Measurements from ENCODE around the gene RPLP2. TPM values are rescaled to one million over a fixed set of nuclear protein-coding genes. Genes with fewer than 3 reads are reported as not detected.

RPLP2 gene
- total RNA-seq, 2 donors from 2014 or later, result 1,286 to 1,386 TPM

- intact Hi-C loops (cut with DNase I), result loop anchor here in 1 of 2 donors (5.0 kb wide), 1 partner anchor 1011 kb away; no protein-coding TSS in a partner anchor
- DNase-seq (ENCODE audit: low spot score), result no peak
These were observed 6.6 kb downstream of the RPLP2 start for GRCh38 chr11:816433-816779.

GRCh38 chr11:818396-819128 is 8.8 kb downstream of the RPLP2 start, which contains the start of gene PNPLA2:
Gene PNPLA2, plus strand, starts transcription at chr11:818914. Its CDS starts 805 bp downstream, at chr11:819719.
- peak; percentile 85 for DNase-seq (ENCODE audit: low spot score)
- intact Hi-C loops (cut with DNase I), result loop anchor here in 1 of 2 donors (5.0 kb wide), 1 partner anchor 1009 kb away; no protein-coding TSS in a partner anchor

DNA sequence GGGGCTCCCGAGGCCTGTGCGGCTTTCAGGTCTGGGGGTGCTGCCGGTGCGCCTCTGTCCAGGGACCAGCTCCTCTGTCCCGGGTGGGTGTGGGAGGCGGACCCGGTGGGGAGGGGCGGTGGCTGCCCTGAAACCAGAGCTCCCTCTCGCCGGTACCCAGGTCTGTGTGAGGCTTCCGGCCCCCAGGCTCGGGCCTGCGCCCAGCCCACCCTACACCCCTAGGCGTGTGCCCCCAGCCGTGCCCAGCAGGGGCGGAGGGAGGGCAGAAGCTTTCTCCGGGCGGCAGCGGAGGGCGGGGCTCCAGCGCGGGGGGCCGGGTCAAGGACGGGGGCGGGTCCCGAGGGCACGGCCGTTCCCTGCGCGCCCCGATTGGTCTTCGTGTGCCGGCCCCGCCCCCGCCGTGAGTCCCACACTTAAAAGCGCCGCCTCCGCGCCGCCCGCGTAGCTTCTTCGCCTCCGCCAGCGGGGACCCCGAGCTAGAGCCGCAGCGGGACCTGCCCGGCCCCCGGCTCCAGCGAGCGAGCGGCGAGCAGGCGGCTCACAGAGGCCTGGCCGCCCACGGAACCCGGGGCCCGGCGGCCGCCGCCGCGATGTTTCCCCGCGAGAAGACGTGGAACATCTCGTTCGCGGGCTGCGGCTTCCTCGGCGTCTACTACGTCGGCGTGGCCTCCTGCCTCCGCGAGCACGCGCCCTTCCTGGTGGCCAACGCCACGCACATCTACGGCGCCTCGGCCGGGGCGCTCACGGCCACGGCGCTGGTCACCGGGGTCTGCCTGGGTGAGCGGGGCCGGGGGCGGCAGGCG is 9.6 kb downstream of the RPLP2 start:
- DNase-seq (ENCODE audit: low spot score), result peak; percentile 97
- intact Hi-C loops (cut with DNase I), result loop anchor here in 1 of 2 donors (5.0 kb wide), 1 partner anchor 1008 kb away; no protein-coding TSS in a partner anchor

GRCh38 chr11:819943-820649 is 10.3 kb downstream of the RPLP2 start:
- intact Hi-C loops (cut with DNase I), result loop anchor here in 1 of 2 donors (5.0 kb wide), 1 partner anchor 1007 kb away; no protein-coding TSS in a partner anchor
- peak; percentile 96 for DNase-seq (ENCODE audit: low spot score)

DNA sequence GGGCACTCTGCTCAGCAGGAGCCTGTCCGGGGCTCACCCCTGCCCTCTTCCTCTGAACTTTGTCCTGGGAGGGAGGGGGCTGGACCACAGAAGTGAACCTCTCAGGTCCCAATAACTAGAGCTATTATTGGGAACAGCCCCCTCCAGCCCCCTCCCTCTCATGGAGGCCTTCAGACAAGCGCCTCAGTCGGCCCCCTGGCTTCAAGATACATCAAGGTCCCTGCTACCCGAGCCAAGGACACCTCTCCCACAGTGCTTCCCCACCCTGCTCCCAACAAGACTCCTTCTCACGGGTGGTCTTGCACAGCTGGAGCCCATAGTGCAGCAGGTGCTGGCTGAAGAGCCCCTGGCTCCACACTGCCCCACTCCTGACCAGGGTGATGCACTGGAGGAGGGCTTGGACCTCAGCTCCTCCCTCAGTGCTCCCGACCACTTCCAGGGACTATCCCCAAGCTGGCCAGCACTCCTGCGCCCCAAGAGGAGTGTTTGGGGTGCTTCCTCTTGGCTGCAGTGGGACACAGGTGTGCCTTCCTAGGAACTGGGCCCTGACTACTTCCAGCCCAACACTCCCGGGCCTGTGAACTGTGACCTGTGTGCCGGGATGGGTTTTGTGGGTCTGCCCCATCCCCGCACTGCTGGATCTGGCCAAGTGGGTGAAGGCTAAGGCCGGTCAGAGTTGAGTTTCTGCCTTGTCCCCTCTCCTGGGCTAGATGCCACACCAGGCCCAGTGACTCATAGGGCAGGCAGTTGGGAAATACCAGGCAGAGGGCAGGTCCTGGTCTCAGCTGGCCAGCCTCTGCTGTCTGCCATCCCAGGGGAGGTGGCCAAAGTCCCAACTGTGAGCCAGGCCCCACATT is 11.1 kb downstream of the RPLP2 start:
- peak; percentile 93 for DNase-seq (ENCODE audit: low spot score)
- intact Hi-C loops (cut with DNase I), result no loop called here

GRCh38 chr11:821512-822371 is 12.0 kb downstream of the RPLP2 start:
- intact Hi-C loops (cut with DNase I), result no loop called here
- DNase-seq (ENCODE audit: low spot score), result peak; percentile 91

DNA sequence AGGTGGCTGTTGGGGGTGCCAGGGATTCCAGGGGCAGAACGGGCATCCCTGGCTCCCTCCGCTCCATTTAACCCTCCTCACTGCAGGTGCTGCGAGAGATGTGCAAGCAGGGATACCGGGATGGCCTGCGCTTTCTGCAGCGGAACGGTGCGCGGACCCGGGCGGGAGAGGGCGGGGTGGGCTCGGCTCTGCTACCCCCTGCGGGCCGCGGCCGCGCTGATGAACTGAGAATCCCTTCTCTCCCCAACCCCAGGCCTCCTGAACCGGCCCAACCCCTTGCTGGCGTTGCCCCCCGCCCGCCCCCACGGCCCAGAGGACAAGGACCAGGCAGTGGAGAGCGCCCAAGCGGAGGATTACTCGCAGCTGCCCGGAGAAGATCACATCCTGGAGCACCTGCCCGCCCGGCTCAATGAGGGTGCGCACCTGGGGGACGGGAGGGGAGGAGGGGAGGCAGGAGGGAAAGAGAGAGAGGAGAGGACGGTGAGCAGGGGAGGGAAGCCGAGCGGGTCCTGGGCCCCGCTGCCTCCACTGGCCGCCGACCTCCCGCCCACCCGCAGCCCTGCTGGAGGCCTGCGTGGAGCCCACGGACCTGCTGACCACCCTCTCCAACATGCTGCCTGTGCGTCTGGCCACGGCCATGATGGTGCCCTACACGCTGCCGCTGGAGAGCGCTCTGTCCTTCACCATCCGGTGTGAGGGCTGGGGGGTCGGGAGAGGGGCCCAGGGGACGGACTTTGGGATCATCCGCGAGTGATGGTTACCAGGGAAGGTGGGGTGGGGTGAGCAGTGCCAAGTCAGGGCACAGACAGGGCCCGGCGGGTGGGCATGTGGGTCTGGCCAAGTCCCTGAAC is 13.9 kb downstream of the RPLP2 start:
- intact Hi-C loops (cut with DNase I), result no loop called here

GRCh38 chr11:824292-824880 is 14.6 kb downstream of the RPLP2 start:
- intact Hi-C loops (cut with DNase I), result no loop called here
- DNase-seq (ENCODE audit: low spot score), result no peak

More for the DNA sequence above, 13.9 kb downstream of the RPLP2 start:
- no peak for DNase-seq (ENCODE audit: low spot score)

- no peak for DNase-seq (ENCODE audit: low spot score)
- intact Hi-C loops (cut with DNase I), result no loop called here
These were observed 15.2 kb downstream of the RPLP2 start for GRCh38 chr11:824942-825341.

DNA sequence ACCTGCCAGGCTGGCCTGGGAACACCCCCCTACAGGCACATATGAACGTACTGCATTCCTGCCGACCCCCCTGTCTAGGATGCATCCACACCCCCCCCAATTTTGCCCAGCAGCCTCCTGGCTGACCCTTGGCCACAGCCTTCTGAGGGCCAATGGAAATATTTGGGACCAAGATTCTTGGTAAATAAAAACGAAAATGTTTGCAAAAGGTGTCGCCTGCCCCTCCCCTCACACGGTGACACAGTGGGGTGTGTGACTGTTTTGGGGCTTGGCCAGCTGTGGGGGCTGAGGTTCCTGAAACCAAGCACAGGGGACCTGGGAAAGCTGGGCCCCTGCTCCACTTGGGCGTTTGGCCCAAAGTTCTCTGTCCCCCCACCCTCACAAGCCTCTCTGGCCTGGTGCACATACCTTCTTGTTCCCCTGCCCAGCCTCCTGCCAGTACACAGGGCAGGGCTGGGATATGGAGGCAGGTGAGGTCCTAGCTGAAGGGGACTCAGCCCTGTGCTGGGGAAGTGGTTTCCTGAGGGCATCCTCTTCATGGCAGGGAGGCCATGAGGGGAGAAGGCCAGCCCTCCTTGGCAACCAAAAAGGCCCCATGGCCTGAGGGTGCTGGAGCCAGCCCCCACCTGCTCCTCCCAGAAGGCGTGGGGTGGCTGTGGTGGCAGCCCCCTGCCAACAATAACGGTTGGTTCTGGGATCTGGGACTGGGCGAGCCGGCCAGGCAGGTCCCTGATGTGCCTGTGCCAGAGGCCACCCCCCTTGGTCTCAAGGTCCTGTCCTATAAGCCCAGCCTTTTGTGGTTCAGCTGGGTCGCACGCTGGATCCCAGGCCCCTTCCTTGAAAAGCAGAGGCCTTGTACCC is 15.8 kb downstream of the RPLP2 start:
- DNase-seq (ENCODE audit: low spot score), result peak; percentile 78
- intact Hi-C loops (cut with DNase I), result no loop called here

DNA sequence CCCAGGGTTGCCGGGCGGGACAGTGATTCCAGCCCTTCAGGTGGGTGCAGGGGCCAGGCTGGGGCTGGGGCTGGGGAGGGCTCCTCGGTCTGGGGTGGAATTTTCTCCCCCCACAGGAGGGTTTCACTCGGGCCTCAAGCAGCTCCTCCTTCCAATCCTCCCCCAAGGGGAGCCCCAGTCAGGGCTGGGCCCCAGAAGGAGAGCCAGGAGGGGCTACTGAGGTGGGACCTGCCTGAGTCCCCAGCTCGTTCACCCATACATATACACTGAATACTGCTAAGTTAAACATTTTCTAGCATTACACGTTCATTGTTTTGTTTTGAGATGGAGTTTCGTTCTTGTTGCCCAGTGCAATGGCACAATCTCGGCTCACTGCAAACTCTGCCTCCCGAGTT is 16.5 kb downstream of the RPLP2 start:
- no peak for DNase-seq (ENCODE audit: low spot score)
- intact Hi-C loops (cut with DNase I), result no loop called here

GRCh38 chr11:826836-827145 is 17.0 kb downstream of the RPLP2 start:
- intact Hi-C loops (cut with DNase I), result no loop called here
- no peak for DNase-seq (ENCODE audit: low spot score)

- intact Hi-C loops (cut with DNase I), result no loop called here
- DNase-seq (ENCODE audit: low spot score), result peak; percentile 85
These were observed 17.6 kb downstream of the RPLP2 start for GRCh38 chr11:827146-827896.

- DNase-seq (ENCODE audit: low spot score), result peak; percentile 82
- intact Hi-C loops (cut with DNase I), result no loop called here
These were observed 18.1 kb downstream of the RPLP2 start, which contains the start of gene CRACR2B for GRCh38 chr11:827897-828192. Gene CRACR2B, plus strand, starts transcription at chr11:827919. Its CDS starts 689 bp downstream, at chr11:828608.

- DNase-seq (ENCODE audit: low spot score), result no peak
- intact Hi-C loops (cut with DNase I), result no loop called here
These were observed 18.9 kb downstream of the RPLP2 start for GRCh38 chr11:828506-829175.

All from posterior vena cava (tissue), 2 donors.